Thoracic aorta (tissue), 2 donors: ENCODE results near the gene GAS2L3. TPM values are rescaled to one million over a fixed set of nuclear protein-coding genes. Genes with fewer than 3 reads are reported as not detected.

Experiments used
- ATAC-seq: fragments of 150-250 bp; one replicate; pipeline ENCODE4 v1.8.0; 2017; ENCODE audit warnings: low read depth; ENCODE audit not compliant: insufficient number of reproducible peaks, low FRiP score
- DNase-seq: peaks from one replicate; pipeline ENCODE4 v3.0.0-alpha.2; 2020; ENCODE audit warnings: low spot score
- H3K27ac ChIP-seq, 2 donors: fragments of 200-600 bp; sonication (generic); 1 replicate in 1 of 2; 2 replicates in 1 of 2; pipeline ENCODE4 v1.5.1; 2016; ENCODE audit warnings: mild to moderate bottlenecking in 2 of 2, moderate library complexity in 2 of 2
- H3K27me3 ChIP-seq: fragments of 200-600 bp; sonication (generic); replicated peaks from 2 replicates; pipeline ENCODE4 v1.6.0; 2016; ENCODE audit warnings: mild to moderate bottlenecking; ENCODE audit not compliant: insufficient read depth
- H3K36me3 ChIP-seq: fragments of 200-600 bp; sonication (generic); one replicate; pipeline ENCODE4 v1.5.1; 2016
- H3K4me1 ChIP-seq, 2 donors: fragments of 200-600 bp; sonication (generic); 1 replicate in 1 of 2; 2 replicates in 1 of 2; pipeline versions ENCODE4 v1.5.1 to v1.6.0; 2016; ENCODE audit warnings: low read depth in 2 of 2, mild to moderate bottlenecking in 1 of 2; ENCODE audit not compliant: control insufficient read depth in 1 of 2
- H3K4me3 ChIP-seq: fragments of 200-600 bp; sonication (generic); 2 replicates; pipeline ENCODE4 v1.5.1; 2016; ENCODE audit warnings: mild to moderate bottlenecking
- H3K9me3 ChIP-seq: fragments of 200-600 bp; sonication (generic); 2 replicates; pipeline ENCODE4 v1.5.1; 2016
- CTCF ChIP-seq: fragments of 200-600 bp; sonication (generic); IDR thresholded peaks from one replicate; pipeline ENCODE4 v1.5.1; 2019; ENCODE audit warnings: antibody characterized with exemption
- total RNA-seq, 2 donors: library from RNA; depleted of rRNA; stranded (reverse); fragments of >200 nt; gene quantifications; one replicate each; pipeline versions ENCODE4 v1.1.0 to v1.2.3, GENCODE V29; 2016

Gene GAS2L3
- total RNA-seq, 2 donors from 2014 or later = 9.3 to 12.8 TPM

GRCh38 chr12:100576331-100577036, 3.0 kb downstream of the GAS2L3 start:
- peaks cover 6 to 19% of the 10 kb centered on the region in 2 donors for H3K4me1 ChIP-seq
- no peak for TF ChIP-seq CTCF
- no peak overlapping the region for H3K4me3 ChIP-seq
- no peaks in the 10 kb centered on the region for H3K27me3 ChIP-seq
- H3K36me3 ChIP-seq = no peaks in the 10 kb centered on the region
- DNase-seq (no peak), ATAC-seq (no peak)
- no peak overlapping the region for H3K27ac ChIP-seq
- H3K9me3 ChIP-seq = no peaks in the 10 kb centered on the region

- ATAC-seq (no peak), DNase-seq (no peak)
- peaks cover 6 to 12% of the 10 kb centered on the region in 2 donors for H3K4me1 ChIP-seq
- no peak overlapping the region for H3K4me3 ChIP-seq
- no peak overlapping the region for H3K27ac ChIP-seq
- no peaks in the 10 kb centered on the region for H3K27me3 ChIP-seq
- TF ChIP-seq CTCF = no peak
- no peaks in the 10 kb centered on the region for H3K36me3 ChIP-seq
- no peaks in the 10 kb centered on the region for H3K9me3 ChIP-seq
Measured at GRCh38 chr12:100578923-100579322, 5.4 kb downstream of the GAS2L3 start.

DNA sequence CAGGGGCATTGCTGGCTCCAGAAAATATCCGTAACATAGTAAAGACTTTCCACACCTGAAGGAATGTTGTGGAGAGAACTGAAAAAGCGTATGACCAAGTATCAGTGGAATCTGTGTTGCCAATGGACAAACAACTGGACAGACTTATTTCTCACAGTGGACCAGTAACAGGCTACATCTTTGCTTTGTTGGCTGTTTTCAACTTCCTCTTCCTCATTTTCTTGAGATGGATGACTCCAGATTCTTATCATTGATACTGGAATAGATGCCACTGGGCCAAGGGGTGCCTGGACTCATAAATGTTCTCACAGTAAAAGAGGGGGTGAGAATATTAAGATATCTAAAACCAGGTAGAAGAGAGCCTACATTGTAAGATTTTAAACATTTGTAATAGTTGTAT, 6.4 kb downstream of the GAS2L3 start:
- peaks cover 0 to 3% of the 10 kb centered on the region in 2 donors for H3K4me1 ChIP-seq
- H3K9me3 ChIP-seq = no peaks in the 10 kb centered on the region
- no peak for TF ChIP-seq CTCF
- DNase-seq (no peak), ATAC-seq (no peak)
- no peak overlapping the region for H3K4me3 ChIP-seq
- no peaks in the 10 kb centered on the region for H3K27me3 ChIP-seq
- H3K36me3 ChIP-seq = no peaks in the 10 kb centered on the region
- no peak overlapping the region for H3K27ac ChIP-seq

DNA sequence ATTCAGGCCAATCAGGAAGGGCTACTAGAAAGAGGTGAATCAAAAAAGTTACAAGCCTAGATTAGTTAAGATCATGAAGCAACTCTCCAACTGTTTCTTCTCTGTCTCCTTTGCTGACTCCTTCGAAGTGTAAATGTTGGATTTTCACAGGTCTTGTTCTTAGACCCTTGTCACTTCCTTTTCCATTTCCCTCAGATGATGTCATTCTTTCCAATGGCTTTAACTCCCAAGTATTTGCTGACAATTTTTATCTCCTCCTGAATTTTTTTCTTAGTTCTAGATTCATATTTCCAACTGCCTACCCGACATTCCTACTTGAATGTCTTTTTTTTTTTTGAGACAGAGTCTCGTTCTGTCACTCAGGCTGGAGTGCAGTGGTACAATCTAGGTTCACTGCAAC, 10.8 kb downstream of the GAS2L3 start:
- no peak for ATAC-seq
- no peak for TF ChIP-seq CTCF
- H3K27me3 ChIP-seq = no peaks in the 10 kb centered on the region
- no peaks in the 10 kb centered on the region for H3K4me1 ChIP-seq
- no peaks in the 10 kb centered on the region for H3K9me3 ChIP-seq
- DNase-seq = no peak
- H3K27ac ChIP-seq = no peak overlapping the region
- no peaks in the 10 kb centered on the region for H3K36me3 ChIP-seq
- H3K4me3 ChIP-seq = no peak overlapping the region

- no peak for TF ChIP-seq CTCF
- Histone ChIP-seq H3K4me3 (no peak overlapping the region), H3K36me3 (no peaks in the 10 kb centered on the region), H3K27ac (no peak overlapping the region), H3K4me1 (no peaks in the 10 kb centered on the region), H3K9me3 (no peaks in the 10 kb centered on the region), H3K27me3 (no peaks in the 10 kb centered on the region)
- ATAC-seq = no peak
- no peak for DNase-seq
Measured at GRCh38 chr12:100591979-100592378, 18.5 kb downstream of the GAS2L3 start.
